H9 (cell line): ENCODE data around the gene OLIG1. TPM values are rescaled to one million over a fixed set of nuclear protein-coding genes. Genes with fewer than 3 reads are reported as not detected.

Experiments
- DNase-seq: peaks from one replicate; pipeline ENCODE4 v3.0.0-alpha.2; 2017
- H2AFZ ChIP-seq: one replicate; pipeline ENCODE4 v1.6.1; 2013; ENCODE audit warnings: mild to moderate bottlenecking, low read length, control low read depth, moderate library complexity
- H2AK5ac ChIP-seq: 2 replicates; pipeline ENCODE4 v1.6.1; 2013; ENCODE audit warnings: low read length, control low read depth, mixed read lengths; ENCODE audit not compliant: insufficient read length
- H2BK120ac ChIP-seq: one replicate; pipeline ENCODE4 v1.6.1; 2013; ENCODE audit warnings: low read depth, mild to moderate bottlenecking, low read length, control low read depth, inconsistent platforms; ENCODE audit not compliant: poor library complexity, severe bottlenecking
- H2BK12ac ChIP-seq: 2 replicates; pipeline ENCODE4 v1.6.1; 2013; ENCODE audit warnings: low read length, control low read depth, mixed read lengths, low read depth; ENCODE audit not compliant: insufficient read length
- H2BK15ac ChIP-seq: 2 replicates; pipeline ENCODE4 v1.6.1; 2013; ENCODE audit warnings: low read depth, low read length, control low read depth
- H2BK20ac ChIP-seq: one replicate; pipeline ENCODE4 v1.6.1; 2013; ENCODE audit warnings: low read depth, mild to moderate bottlenecking, low read length, control low read depth, inconsistent platforms; ENCODE audit not compliant: poor library complexity, severe bottlenecking
- H2BK5ac ChIP-seq: 2 replicates; pipeline ENCODE4 v1.6.1; 2013; ENCODE audit warnings: low read length, control low read depth, mixed read lengths; ENCODE audit not compliant: insufficient read length
- H3K14ac ChIP-seq: 2 replicates; pipeline ENCODE4 v1.6.1; 2013; ENCODE audit warnings: low read length, control low read depth; ENCODE audit not compliant: insufficient read depth
- H3K18ac ChIP-seq: 2 replicates; pipeline ENCODE4 v1.6.1; 2013; ENCODE audit warnings: low read depth, mild to moderate bottlenecking, mixed read lengths, low read length, control low read depth; ENCODE audit not compliant: insufficient read length
- H3K23ac ChIP-seq: 2 replicates; pipeline ENCODE4 v1.6.1; 2013; ENCODE audit warnings: low read length, control low read depth, mixed read lengths, low read depth; ENCODE audit not compliant: insufficient read length
- H3K23me2 ChIP-seq: 2 replicates; pipeline ENCODE4 v1.6.1; 2013; ENCODE audit warnings: low read depth, mild to moderate bottlenecking, mixed read lengths, low read length, control low read depth; ENCODE audit not compliant: insufficient read length, poor library complexity, severe bottlenecking
- H3K27ac ChIP-seq: 2 replicates; pipeline ENCODE4 v1.5.1; 2013; ENCODE audit warnings: low read length, control low read depth, mixed read lengths, low read depth; ENCODE audit not compliant: insufficient read length
- H3K27me3 ChIP-seq: 2 replicates; pipeline ENCODE4 v1.6.1; 2013; ENCODE audit warnings: low read length, control low read depth, inconsistent platforms; ENCODE audit not compliant: insufficient read depth
- H3K4ac ChIP-seq: 2 replicates; pipeline ENCODE4 v1.6.1; 2013; ENCODE audit warnings: low read depth, mild to moderate bottlenecking, control low read depth, inconsistent platforms, low read length, moderate library complexity
- H3K4me1 ChIP-seq: 2 replicates; pipeline ENCODE4 v1.6.1; 2013; ENCODE audit warnings: low read length, control low read depth, inconsistent platforms; ENCODE audit not compliant: insufficient read depth
- H3K4me2 ChIP-seq: 2 replicates; pipeline ENCODE4 v1.6.1; 2013; ENCODE audit warnings: low read length, control low read depth, mixed read lengths; ENCODE audit not compliant: insufficient read length, insufficient read depth
- H3K56ac ChIP-seq: 2 replicates; pipeline ENCODE4 v1.6.1; 2013; ENCODE audit warnings: low read depth, mild to moderate bottlenecking, mixed read lengths, low read length, control low read depth; ENCODE audit not compliant: insufficient read length
- H3K79me1 ChIP-seq: 2 replicates; pipeline ENCODE4 v1.6.1; 2013; ENCODE audit warnings: low read depth, mild to moderate bottlenecking, moderate library complexity, low read length, control low read depth, inconsistent platforms; ENCODE audit not compliant: insufficient read depth, poor library complexity, severe bottlenecking
- H3K79me2 ChIP-seq: 2 replicates; pipeline ENCODE4 v1.6.1; 2013; ENCODE audit warnings: low read length, control low read depth, inconsistent platforms; ENCODE audit not compliant: insufficient read depth
- H3K9ac ChIP-seq: 2 replicates; pipeline ENCODE4 v1.6.1; 2013; ENCODE audit warnings: low read length, control low read depth, mixed read lengths; ENCODE audit not compliant: insufficient read length; ENCODE audit errors: extremely low read depth
- H3K9me3 ChIP-seq: one replicate; pipeline ENCODE4 v1.6.1; 2013; ENCODE audit warnings: low read depth, low read length, inconsistent platforms; ENCODE audit not compliant: control insufficient read depth
- H3T11ph ChIP-seq: one replicate; pipeline ENCODE4 v1.6.1; 2013; ENCODE audit warnings: mild to moderate bottlenecking, low read length, control low read depth, inconsistent platforms
- H4K20me1 ChIP-seq: one replicate; pipeline ENCODE4 v1.6.1; 2013; ENCODE audit not compliant: control insufficient read depth, insufficient read length, insufficient read depth
- H4K5ac ChIP-seq: 2 replicates; pipeline ENCODE4 v1.6.1; 2013; ENCODE audit warnings: low read depth, mild to moderate bottlenecking, mixed read lengths, low read length, control low read depth; ENCODE audit not compliant: insufficient read length
- H4K8ac ChIP-seq: replicated peaks from 2 replicates; pipeline ENCODE4 v1.6.1; 2013; ENCODE audit warnings: low read length, control low read depth, mixed read lengths, low read depth; ENCODE audit not compliant: insufficient read length
- H4K91ac ChIP-seq: 2 replicates; pipeline ENCODE4 v1.6.1; 2013; ENCODE audit warnings: low read depth, mild to moderate bottlenecking, moderate library complexity, mixed read lengths, low read length, control low read depth; ENCODE audit not compliant: insufficient read length
- H3K27ac Mint-ChIP-seq, 3 experiments: 2 replicates in 2 of 3; 3 replicates in 1 of 3; pipeline ENCODE4 v1.8.0; 2020 to 2021; ENCODE audit warnings: mixed read lengths in 3 of 3, mild to moderate bottlenecking in 1 of 3, moderate library complexity in 1 of 3
- H3K27me3 Mint-ChIP-seq: 2 replicates; pipeline ENCODE4 v1.8.0; 2021; ENCODE audit warnings: low read depth, mild to moderate bottlenecking, moderate library complexity, mixed read lengths
- H3K36me3 Mint-ChIP-seq, 3 experiments: 2 replicates in 2 of 3; 3 replicates in 1 of 3; pipeline ENCODE4 v1.8.0; 2020 to 2021; ENCODE audit warnings: low read depth in 3 of 3, mixed read lengths in 3 of 3; ENCODE audit not compliant: insufficient read depth in 1 of 3
- H3K4me1 Mint-ChIP-seq, 2 experiments: 2 replicates each; pipeline ENCODE4 v1.8.0; 2020; ENCODE audit warnings: mixed read lengths in 2 of 2
- H3K4me3 Mint-ChIP-seq, 2 experiments: 2 replicates in 1 of 2; 3 replicates in 1 of 2; pipeline ENCODE4 v1.8.0; 2020 to 2021; ENCODE audit warnings: mild to moderate bottlenecking in 2 of 2, mixed read lengths in 2 of 2, moderate library complexity in 1 of 2
- H3K9me3 Mint-ChIP-seq, 2 experiments: 2 replicates in 1 of 2; 3 replicates in 1 of 2; pipeline ENCODE4 v1.8.0; 2020; ENCODE audit warnings: mild to moderate bottlenecking in 2 of 2, mixed read lengths in 2 of 2, moderate library complexity in 1 of 2
- CTCF ChIP-seq: fragments of 200-600 bp; sonication (generic); conservative IDR thresholded peaks from 3 replicates; pipeline ENCODE4 v1.8.0; 2021; ENCODE audit warnings: antibody characterized with exemption, mild to moderate bottlenecking
- WGBS: extraction: QIAGEN DNeasy Blood & Tissue Kit; methylation state at CpG from one replicate; pipeline ENCODE4 v1.1.7; 2013; ENCODE audit warnings: missing lambda C conversion rate, low lambda C conversion rate, mixed read lengths; ENCODE audit not compliant: insufficient read length; ENCODE audit errors: extremely low coverage; 5-methylcytosine and 5-hydroxymethylcytosine counted together
- total RNA-seq: library from RNA; stranded (reverse); gene quantifications from 2 replicates; pipeline ENCODE4 v1.2.1, GENCODE V29; 2021

Gene OLIG1
- total RNA-seq, 1 experiment from 2014 or later: 0.31 TPM

GRCh38 chr21:33024201-33025103 lies 45.5 kb upstream of the OLIG1 start:
- Histone ChIP-seq H2AK5ac (no peak overlapping the region), H3T11ph (no peak overlapping the region), H4K91ac (no peak overlapping the region), H3K4me1 (no peaks in the 10 kb centered on the region; the same call in 1 of the 2 replicates), H3K27me3 (peaks cover 89% of the 10 kb centered on the region), H3K4me2 (peak overlapping the region; percentile 65), H3K4ac (no peak overlapping the region), H4K5ac (no peak overlapping the region), H3K18ac (no peak overlapping the region), H3K9ac (no peak overlapping the region), H3K9me3 (no peaks in the 10 kb centered on the region), H2BK120ac (no peak overlapping the region), H3K14ac (no peak overlapping the region), H2BK12ac (no peak overlapping the region), H2BK5ac (no peak overlapping the region), H3K27ac (no peak overlapping the region), H2AFZ (no peak overlapping the region), H2BK20ac (no peak overlapping the region), H3K23ac (no peak overlapping the region), H3K79me2 (no peaks in the 10 kb centered on the region), H2BK15ac (no peak overlapping the region), H3K23me2 (peaks cover 20% of the 10 kb centered on the region), H4K20me1 (no peaks in the 10 kb centered on the region), H3K56ac (no peak overlapping the region), H4K8ac (no peak overlapping the region), H3K79me1 (no peaks in the 10 kb centered on the region)
- Mint-ChIP-seq H3K9me3 (peaks cover 0 to 1% of the 10 kb centered on the region in 2 experiments; a peak in 2 of 5 replicates), H3K27me3 (peaks cover 97% of the 10 kb centered on the region), H3K4me3 (peak overlapping the region; percentile 72 to 86), H3K27ac (no peak overlapping the region; a peak in 1 of 7 replicates), H3K36me3 (no peaks in the 10 kb centered on the region; a peak in 1 of 7 replicates), H3K4me1 (peaks cover 25 to 56% of the 10 kb centered on the region in 2 experiments)
- no peak for TF ChIP-seq CTCF
- WGBS: no CpG with 5 or more reads among the region's 40 CpGs
- peak; percentile 41 for DNase-seq
